Activated CD4-positive, alpha-beta T cell treated with anti-CD3 and anti-CD28 coated beads for 1 hour (primary cell): Measurements from ENCODE around the gene CCM2.
A peak's percentile ranks its signal among the peaks of the same experiment; 100 is the strongest.

Experiments
- DNase-seq: peaks from one replicate; pipeline ENCODE4 v3.0.0-alpha.2; 2020

The CCM2 gene

GRCh38 chr7:45036796-45037195 lies 36.8 kb downstream of the CCM2 start:
- no peak for DNase-seq

GRCh38 chr7:45037876-45038275 lies 37.9 kb downstream of the CCM2 start:
- DNase-seq, result no peak

- no peak for DNase-seq
These were observed 39.1 kb downstream of the CCM2 start for GRCh38 chr7:45039106-45039505.

- no peak for DNase-seq
These were observed 44.3 kb downstream of the CCM2 start for GRCh38 chr7:45044338-45044737.

GRCh38 chr7:45048748-45049147 lies 48.7 kb downstream of the CCM2 start:
- DNase-seq, result no peak

GRCh38 chr7:45050198-45050597 lies 50.2 kb downstream of the CCM2 start:
- DNase-seq, result no peak

GRCh38 chr7:45052011-45052410 lies 52.0 kb downstream of the CCM2 start:
- DNase-seq, result no peak

- DNase-seq, result no peak
These were observed 53.4 kb downstream of the CCM2 start for GRCh38 chr7:45053401-45053800.

GRCh38 chr7:45053941-45054340 lies 53.9 kb downstream of the CCM2 start:
- DNase-seq, result no peak

GRCh38 chr7:45054442-45054841 lies 54.4 kb downstream of the CCM2 start:
- DNase-seq, result no peak

GRCh38 chr7:45055016-45055415 lies 55.0 kb downstream of the CCM2 start:
- DNase-seq, result no peak

GRCh38 chr7:45055594-45056219 lies 55.7 kb downstream of the CCM2 start:
- DNase-seq, result no peak

GRCh38 chr7:45057878-45058277 lies 57.9 kb downstream of the CCM2 start:
- DNase-seq, result no peak

- no peak for DNase-seq
These were observed 60.3 kb downstream of the CCM2 start for GRCh38 chr7:45060295-45060694.

GRCh38 chr7:45061352-45061751 lies 61.4 kb downstream of the CCM2 start:
- no peak for DNase-seq

- no peak for DNase-seq
These were observed 61.9 kb downstream of the CCM2 start for GRCh38 chr7:45061806-45062425.

GRCh38 chr7:45064047-45064725 lies 64.2 kb downstream of the CCM2 start:
- DNase-seq, result no peak

- peak; percentile 4 for DNase-seq
These were observed 65.3 kb downstream of the CCM2 start for GRCh38 chr7:45065031-45065995.

- DNase-seq, result peak; percentile 1
These were observed 66.4 kb downstream of the CCM2 start for GRCh38 chr7:45066409-45066808.

- DNase-seq, result no peak
These were observed 67.6 kb downstream of the CCM2 start for GRCh38 chr7:45067582-45067981.

GRCh38 chr7:45068236-45069023 lies 68.4 kb downstream of the CCM2 start:
- DNase-seq, result no peak
